CD14-positive monocyte (primary cell): Measurements from ENCODE around the gene PDIA2. TPM values are rescaled to one million over a fixed set of nuclear protein-coding genes. Genes with fewer than 3 reads are reported as not detected.

Experiments
- DNase-seq, 3 donors: peaks; one replicate each; pipeline ENCODE4 v3.0.0-alpha.2; 2011 to 2022
- H2AFZ ChIP-seq: 2 replicates; pipeline ENCODE4 v1.6.0; 2012; ENCODE audit warnings: mild to moderate bottlenecking, low read depth, low read length, inconsistent platforms; ENCODE audit not compliant: insufficient read depth, poor library complexity, severe bottlenecking
- H3K27ac ChIP-seq, 2 donors: 1 replicate in 1 of 2; 2 replicates in 1 of 2; pipeline ENCODE4 v1.5.1; 2012 to 2013; ENCODE audit warnings: low read length in 2 of 2, control low read depth in 1 of 2, inconsistent platforms in 1 of 2, low read depth in 1 of 2, mild to moderate bottlenecking in 1 of 2
- H3K27me3 ChIP-seq, 2 donors: one replicate each; pipeline versions ENCODE4 v1.6.0 to v1.6.1; 2011 to 2013; ENCODE audit warnings: low read length in 2 of 2; ENCODE audit not compliant: control insufficient read depth in 2 of 2, insufficient read depth in 2 of 2
- H3K36me3 ChIP-seq, 2 donors: replicated peaks in 1 of 2; 1 replicate in 1 of 2; 2 replicates in 1 of 2; pipeline versions ENCODE4 v1.5.1 to v1.6.1; 2012 to 2013; ENCODE audit warnings: low read length in 2 of 2, control low read depth in 1 of 2, inconsistent platforms in 1 of 2, mild to moderate bottlenecking in 1 of 2; ENCODE audit not compliant: insufficient read depth in 2 of 2, control insufficient read depth in 1 of 2
- H3K4me1 ChIP-seq, 2 donors: 1 replicate in 1 of 2; 2 replicates in 1 of 2; pipeline versions ENCODE4 v1.5.1 to v1.6.1; 2012 to 2013; ENCODE audit warnings: low read length in 2 of 2, control low read depth in 1 of 2, inconsistent platforms in 1 of 2, mild to moderate bottlenecking in 1 of 2, moderate library complexity in 1 of 2; ENCODE audit not compliant: insufficient read depth in 2 of 2, control insufficient read depth in 1 of 2
- H3K4me2 ChIP-seq: replicated peaks from 2 replicates; pipeline ENCODE3; 2012; ENCODE audit warnings: low read length, moderate library complexity, mild to moderate bottlenecking; ENCODE audit not compliant: poor library complexity, severe bottlenecking; ENCODE audit errors: extremely low read depth
- H3K4me3 ChIP-seq, 3 experiments: fragments of 200-600 bp in 1 of 3; sonication (generic) in 1 of 3; replicated peaks in 1 of 3; 1 replicate in 2 of 3; 2 replicates in 1 of 3; pipeline ENCODE4 v1.5.1; 2011 to 2013; ENCODE audit warnings: low read length in 3 of 3, mild to moderate bottlenecking in 3 of 3, control low read depth in 2 of 3, low read depth in 2 of 3, inconsistent platforms in 1 of 3, moderate library complexity in 1 of 3
- H3K79me2 ChIP-seq: 2 replicates; pipeline ENCODE4 v1.6.0; 2012; ENCODE audit warnings: mild to moderate bottlenecking, control low read depth, inconsistent platforms, low read length, moderate library complexity; ENCODE audit not compliant: insufficient read depth
- H3K9ac ChIP-seq: 2 replicates; pipeline ENCODE4 v1.6.0; 2017; ENCODE audit warnings: low read length, mild to moderate bottlenecking; ENCODE audit not compliant: insufficient read depth, poor library complexity, severe bottlenecking
- H3K9me3 ChIP-seq, 2 donors: replicated peaks in 1 of 2; 1 replicate in 1 of 2; 2 replicates in 1 of 2; pipeline versions ENCODE4 v1.5.1 to v1.6.1; 2012 to 2013; ENCODE audit warnings: low read length in 2 of 2, control low read depth in 1 of 2; ENCODE audit not compliant: control insufficient read depth in 1 of 2, insufficient read depth in 1 of 2
- H4K20me1 ChIP-seq: 2 replicates; pipeline ENCODE4 v1.6.0; 2012; ENCODE audit warnings: mild to moderate bottlenecking, low read length, control low read depth, moderate library complexity; ENCODE audit not compliant: insufficient read depth
- H3K27ac Mint-ChIP-seq, 7 donors: one replicate each; pipeline ENCODE4 v1.8.0; 2020; ENCODE audit warnings: mild to moderate bottlenecking in 7 of 7, mixed read lengths in 7 of 7, moderate library complexity in 6 of 7, inconsistent platforms in 2 of 7
- H3K27me3 Mint-ChIP-seq, 3 donors: one replicate each; pipeline ENCODE4 v1.8.0; 2021 to 2022; ENCODE audit warnings: low read depth in 3 of 3, mild to moderate bottlenecking in 3 of 3, mixed read lengths in 3 of 3, moderate library complexity in 3 of 3, inconsistent platforms in 1 of 3
- H3K36me3 Mint-ChIP-seq, 2 donors: one replicate each; pipeline ENCODE4 v1.8.0; 2020; ENCODE audit warnings: mixed read lengths in 2 of 2, inconsistent platforms in 1 of 2, mild to moderate bottlenecking in 1 of 2
- H3K4me1 Mint-ChIP-seq: one replicate; pipeline ENCODE4 v1.8.0; 2020; ENCODE audit warnings: mild to moderate bottlenecking, mixed read lengths
- H3K4me3 Mint-ChIP-seq, 2 donors: one replicate each; pipeline ENCODE4 v1.8.0; 2020; ENCODE audit warnings: mild to moderate bottlenecking in 2 of 2, mixed read lengths in 2 of 2, moderate library complexity in 1 of 2
- H3K9me3 Mint-ChIP-seq, 7 donors: one replicate each; pipeline ENCODE4 v1.8.0; 2020 to 2022; ENCODE audit warnings: mixed read lengths in 7 of 7, mild to moderate bottlenecking in 6 of 7, moderate library complexity in 6 of 7, inconsistent platforms in 2 of 7
- WGBS: methylation state at CpG from one replicate; pipeline ENCODE4 v1.1.5; 2013; ENCODE audit warnings: missing lambda C conversion rate; ENCODE audit not compliant: insufficient coverage; 5-methylcytosine and 5-hydroxymethylcytosine counted together
- intact Hi-C, 2 donors: fragments of 100-400 bp; cut with micrococcal nuclease; formaldehyde crosslinking; loops; one replicate each; pipeline versions ENCODE4 v1.15.0 to v1.15.1; 2023
- polyA plus RNA-seq, 3 donors: library from polyadenylated mRNA; depleted of rRNA in 1 of 3; unstranded in 2 of 3; stranded (reverse) in 1 of 3; fragments of 300-500 nt in 2 of 3; fragments of >200 nt in 1 of 3; fragmentation: Illumina TruSeq in 2 of 3; gene quantifications; 1 replicate in 2 of 3; 2 replicates in 1 of 3; pipeline ENCODE4 v1.2.3, GENCODE V29; 2012 to 2021
- TF ChIP-seq, protein P1 (sequence below): fragments of 200-600 bp; IDR thresholded peaks from one replicate; pipeline ENCODE4 v1.8.0; 2022; ENCODE audit warnings: antibody characterized with exemption, mild to moderate bottlenecking

The PDIA2 gene
- polyA plus RNA-seq, 3 donors, result not detected

GRCh38 chr16:285146-286055 is 2.4 kb downstream of the PDIA2 start:
- Histone ChIP-seq H3K27ac (no peak overlapping the region), H2AFZ (no peak overlapping the region), H3K27me3 (peaks cover 0 to 16% of the 10 kb centered on the region in 2 donors), H3K4me2 (no peak overlapping the region), H3K36me3 (peaks cover 36 to 42% of the 10 kb centered on the region in 2 donors), H4K20me1 (no peaks in the 10 kb centered on the region), H3K79me2 (no peaks in the 10 kb centered on the region), H3K4me1 (no peaks in the 10 kb centered on the region), H3K9ac (no peak overlapping the region), H3K4me3 (no peak overlapping the region), H3K9me3 (peaks cover 12 to 21% of the 10 kb centered on the region in 2 donors)
- Mint-ChIP-seq H3K27me3 (peaks cover 13 to 23% (median 18%) of the 10 kb centered on the region in 3 donors), H3K27ac (no peak overlapping the region), H3K4me1 (no peaks in the 10 kb centered on the region), H3K4me3 (no peak overlapping the region), H3K36me3 (peaks cover 23 to 40% of the 10 kb centered on the region in 2 donors), H3K9me3 (peaks cover 0 to 22% (median 8%) of the 10 kb centered on the region in 7 donors)
- intact Hi-C loops, result loop anchor here in 1 of 2 donors (5.0 kb wide), 1 partner anchor 83 kb away; no protein-coding TSS in a partner anchor
- TF ChIP-seq, protein P1, sequence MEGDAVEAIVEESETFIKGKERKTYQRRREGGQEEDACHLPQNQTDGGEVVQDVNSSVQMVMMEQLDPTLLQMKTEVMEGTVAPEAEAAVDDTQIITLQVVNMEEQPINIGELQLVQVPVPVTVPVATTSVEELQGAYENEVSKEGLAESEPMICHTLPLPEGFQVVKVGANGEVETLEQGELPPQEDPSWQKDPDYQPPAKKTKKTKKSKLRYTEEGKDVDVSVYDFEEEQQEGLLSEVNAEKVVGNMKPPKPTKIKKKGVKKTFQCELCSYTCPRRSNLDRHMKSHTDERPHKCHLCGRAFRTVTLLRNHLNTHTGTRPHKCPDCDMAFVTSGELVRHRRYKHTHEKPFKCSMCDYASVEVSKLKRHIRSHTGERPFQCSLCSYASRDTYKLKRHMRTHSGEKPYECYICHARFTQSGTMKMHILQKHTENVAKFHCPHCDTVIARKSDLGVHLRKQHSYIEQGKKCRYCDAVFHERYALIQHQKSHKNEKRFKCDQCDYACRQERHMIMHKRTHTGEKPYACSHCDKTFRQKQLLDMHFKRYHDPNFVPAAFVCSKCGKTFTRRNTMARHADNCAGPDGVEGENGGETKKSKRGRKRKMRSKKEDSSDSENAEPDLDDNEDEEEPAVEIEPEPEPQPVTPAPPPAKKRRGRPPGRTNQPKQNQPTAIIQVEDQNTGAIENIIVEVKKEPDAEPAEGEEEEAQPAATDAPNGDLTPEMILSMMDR, result no peak
- WGBS, result 94% methylated on average over 23 of the region's 48 CpGs
- no peak for DNase-seq

- Histone ChIP-seq H3K79me2 (no peaks in the 10 kb centered on the region), H3K4me1 (no peaks in the 10 kb centered on the region), H3K4me3 (no peak overlapping the region), H3K9ac (no peak overlapping the region), H3K4me2 (no peak overlapping the region), H3K27ac (no peak overlapping the region), H4K20me1 (no peaks in the 10 kb centered on the region), H3K9me3 (peaks cover 12 to 14% of the 10 kb centered on the region in 2 donors), H3K27me3 (peaks cover 0 to 5% of the 10 kb centered on the region in 2 donors), H3K36me3 (peaks cover 49 to 55% of the 10 kb centered on the region in 2 donors), H2AFZ (no peak overlapping the region)
- Mint-ChIP-seq H3K27me3 (peaks cover 3 to 11% (median 8%) of the 10 kb centered on the region in 3 donors), H3K4me1 (no peaks in the 10 kb centered on the region), H3K4me3 (no peak overlapping the region), H3K36me3 (peaks cover 35 to 53% of the 10 kb centered on the region in 2 donors), H3K9me3 (peaks cover 0 to 22% (median 8%) of the 10 kb centered on the region in 7 donors), H3K27ac (peak overlapping the region in 1 of 7 donors; percentile 21)
- TF ChIP-seq, protein P1, result no peak
- WGBS, result 95% methylated on average over 21 of the region's 22 CpGs
- DNase-seq, result no peak
- intact Hi-C loops, result loop anchor here in 1 of 2 donors (5.0 kb wide), 1 partner anchor 84 kb away; no protein-coding TSS in a partner anchor
Observed at GRCh38 chr16:286491-287297, 3.7 kb downstream of the PDIA2 start.
